Measurements from ENCODE around the gene RAB11FIP4.

The RAB11FIP4 gene

GRCh38 chr17:31570231-31570630, 178.8 kb downstream of the RAB11FIP4 start:
- H4K20me1 ChIP-seq (ENCODE audit: low read depth, low read length) = no peaks in the 10 kb centered on the region
- no peaks in the 10 kb centered on the region for H3F3A ChIP-seq (ENCODE audit: insufficient read depth)
- no peaks in the 10 kb centered on the region for H3K79me2 ChIP-seq (ENCODE audit: insufficient read depth, low read length)
- H3K9ac ChIP-seq (ENCODE audit: low read length) = no peak overlapping the region
- no peaks in the 10 kb centered on the region for H3K9me2 ChIP-seq (replicated peaks; ENCODE audit: insufficient read depth, low read length)
- H2AFZ ChIP-seq (ENCODE audit: low read depth, low read length, severe bottlenecking) = no peak overlapping the region
- H3K27ac ChIP-seq (ENCODE audit: low read depth, low read length) = no peak overlapping the region
- H3K9me3 ChIP-seq (ENCODE audit: insufficient read depth, low read length) = no peaks in the 10 kb centered on the region
- no peaks in the 10 kb centered on the region for H3K36me3 ChIP-seq (ENCODE audit: low read length)
- TF ChIP-seq CTCF (IDR thresholded peaks at IDR 0.05; ENCODE audit: insufficient read depth, low read length, poor library complexity, severe bottlenecking) (no peak), EZH2phosphoT487 (conservative IDR thresholded peaks at IDR 0.05; ENCODE audit: low read length) (no peak)
- no peak overlapping the region for H3K4me3 ChIP-seq (ENCODE audit: insufficient read depth, low read length, poor library complexity, severe bottlenecking)
- H3K4me2 ChIP-seq (ENCODE audit: low read depth, low read length, poor library complexity, severe bottlenecking) = no peak overlapping the region
- H3K27me3 ChIP-seq (ENCODE audit: low read length) = no peaks in the 10 kb centered on the region

- H3K79me2 ChIP-seq (ENCODE audit: insufficient read depth, low read length) = no peaks in the 10 kb centered on the region
- H3K4me3 ChIP-seq (ENCODE audit: insufficient read depth, low read length, poor library complexity, severe bottlenecking) = no peak overlapping the region
Observed at GRCh38 chr17:31570951-31571892, 179.7 kb downstream of the RAB11FIP4 start.

GRCh38 chr17:31572341-31572740, 180.9 kb downstream of the RAB11FIP4 start:
- Histone ChIP-seq H3K79me2 (ENCODE audit: insufficient read depth, low read length) (no peaks in the 10 kb centered on the region), H3K27me3 (ENCODE audit: low read length) (no peaks in the 10 kb centered on the region), H3K4me3 (ENCODE audit: insufficient read depth, low read length, poor library complexity, severe bottlenecking) (no peak overlapping the region), H3K4me2 (ENCODE audit: low read depth, low read length, poor library complexity, severe bottlenecking) (no peak overlapping the region), H2AFZ (ENCODE audit: low read depth, low read length, severe bottlenecking) (no peak overlapping the region), H3K27ac (ENCODE audit: low read depth, low read length) (no peak overlapping the region), H4K20me1 (ENCODE audit: low read depth, low read length) (no peaks in the 10 kb centered on the region), H3K9ac (ENCODE audit: low read length) (no peak overlapping the region), H3K36me3 (ENCODE audit: low read length) (no peaks in the 10 kb centered on the region), H3K9me2 (replicated peaks; ENCODE audit: insufficient read depth, low read length) (no peaks in the 10 kb centered on the region), H3K9me3 (ENCODE audit: insufficient read depth, low read length) (no peaks in the 10 kb centered on the region), H3F3A (ENCODE audit: insufficient read depth) (no peaks in the 10 kb centered on the region)
- TF ChIP-seq EZH2phosphoT487 (conservative IDR thresholded peaks at IDR 0.05; ENCODE audit: low read length) (no peak), CTCF (IDR thresholded peaks at IDR 0.05; ENCODE audit: insufficient read depth, low read length, poor library complexity, severe bottlenecking) (no peak)

More at GRCh38 chr17:31570951-31571892, 179.7 kb downstream of the RAB11FIP4 start:
- Histone ChIP-seq H3K36me3 (ENCODE audit: low read length) (no peaks in the 10 kb centered on the region), H2AFZ (ENCODE audit: low read depth, low read length, severe bottlenecking) (no peak overlapping the region), H3F3A (ENCODE audit: insufficient read depth) (no peaks in the 10 kb centered on the region), H3K27ac (ENCODE audit: low read depth, low read length) (no peak overlapping the region), H3K9me3 (ENCODE audit: insufficient read depth, low read length) (no peaks in the 10 kb centered on the region), H4K20me1 (ENCODE audit: low read depth, low read length) (no peaks in the 10 kb centered on the region), H3K9me2 (replicated peaks; ENCODE audit: insufficient read depth, low read length) (no peaks in the 10 kb centered on the region), H3K27me3 (ENCODE audit: low read length) (no peaks in the 10 kb centered on the region), H3K4me2 (ENCODE audit: low read depth, low read length, poor library complexity, severe bottlenecking) (no peak overlapping the region), H3K9ac (ENCODE audit: low read length) (no peak overlapping the region)
- TF ChIP-seq EZH2phosphoT487 (conservative IDR thresholded peaks at IDR 0.05; ENCODE audit: low read length) (no peak), CTCF (IDR thresholded peaks at IDR 0.05; ENCODE audit: insufficient read depth, low read length, poor library complexity, severe bottlenecking) (no peak)
